K562 (cell line): ENCODE data around the gene SRGAP3. TPM values are rescaled to one million over a fixed set of nuclear protein-coding genes. Genes with fewer than 3 reads are reported as not detected.

Source experiments
- ATAC-seq: fragments of 200-7000 bp; cut with Tn5 transposase; 3 replicates; pipeline ENCODE4 v1.9.1; 2020; ENCODE audit warnings: moderate library complexity
- BruUV-seq: library from RNA; stranded (reverse); fragments of 400-500 nt; replicated peaks from 2 replicates; lab custom pipeline; 2021; lab: Mats Ljungman, UMichigan
- CTCF ChIA-PET: fragments of 300-600 bp; formaldehyde crosslinking; extraction: SDS; loops from one replicate; lab custom pipeline; 2021; ENCODE audit warnings: low intra/inter-chr PET ratio; lab: Yijun Ruan, JAX
- POLR2A ChIA-PET: fragments of 300-600, 350-650 bp; sonication (Branson Sonifier 250); formaldehyde crosslinking; extraction: SDS; loops from one replicate; lab custom pipeline; 2021; ENCODE audit warnings: antibody characterized with exemption, inconsistent platforms; lab: Yijun Ruan, JAX
- DNase-seq, 4 experiments: peaks; one replicate each; pipeline versions ENCODE4 v3.0.0 to v3.0.0-alpha.2; 2011 to 2018; ENCODE audit warnings: low spot score in 3 of 4, mixed read lengths in 3 of 4; ENCODE audit errors: extremely low read depth in 1 of 4
- FAIRE-seq: peaks from 2 replicates; lab custom pipeline; 2011; peaks lifted over from hg19 to GRCh38; lab: Jason Lieb, UNC
- H2AFZ ChIP-seq: 2 replicates; pipeline ENCODE4 v1.6.0; 2011; ENCODE audit warnings: low read depth, low read length, control low read depth, inconsistent platforms
- H3K27ac ChIP-seq: fragments of 200-600 bp; 3 replicates; pipeline ENCODE4 v1.8.0; 2011; ENCODE audit warnings: low read depth, mild to moderate bottlenecking, control low read depth, inconsistent platforms, low read length, moderate library complexity, mixed read lengths; ENCODE audit errors: extremely low read depth
- H3K27me3 ChIP-seq, 2 experiments: fragments of 300-600 bp in 1 of 2; 2 replicates in 1 of 2; 3 replicates in 1 of 2; pipeline versions ENCODE4 v1.6.0 to v1.8.0; 2011; ENCODE audit warnings: inconsistent platforms in 2 of 2, low read length in 2 of 2, mild to moderate bottlenecking in 1 of 2, mixed read lengths in 1 of 2, moderate library complexity in 1 of 2; ENCODE audit not compliant: control insufficient read depth in 2 of 2, insufficient read depth in 2 of 2
- H3K36me3 ChIP-seq: fragments of 300-600 bp; 3 replicates; pipeline ENCODE4 v1.8.0; 2011; ENCODE audit warnings: mild to moderate bottlenecking, low read length, inconsistent platforms; ENCODE audit not compliant: control insufficient read depth, insufficient read depth
- H3K4me1 ChIP-seq, 2 experiments: fragments of 200-600 bp in 1 of 2; replicated peaks in 1 of 2; 2 replicates in 1 of 2; 3 replicates in 1 of 2; pipeline versions ENCODE4 v1.5.1 to v1.8.0; 2011; ENCODE audit warnings: inconsistent platforms in 2 of 2, low read length in 2 of 2, mild to moderate bottlenecking in 1 of 2, mixed read lengths in 1 of 2, moderate library complexity in 1 of 2; ENCODE audit not compliant: control insufficient read depth in 2 of 2, insufficient read depth in 2 of 2
- H3K4me2 ChIP-seq: 2 replicates; pipeline ENCODE4 v1.6.1; 2011; ENCODE audit warnings: low read length, control low read depth, inconsistent platforms, mixed read lengths; ENCODE audit not compliant: insufficient read depth
- H3K4me3 ChIP-seq: fragments of 200-600 bp; sonication (generic), shearing (Covaris generic); 2 replicates; pipeline ENCODE4 v1.5.1; 2016; ENCODE audit warnings: control low read depth, inconsistent platforms
- H3K79me2 ChIP-seq: fragments of 200-600 bp; 3 replicates; pipeline ENCODE4 v1.8.0; 2011; ENCODE audit warnings: low read length, inconsistent platforms; ENCODE audit not compliant: control insufficient read depth, insufficient read depth
- H3K9ac ChIP-seq, 2 experiments: 2 replicates each; pipeline versions ENCODE4 v1.6.0 to v1.6.1; 2011; ENCODE audit warnings: low read depth in 2 of 2, low read length in 2 of 2, control low read depth in 1 of 2, inconsistent platforms in 1 of 2, mild to moderate bottlenecking in 1 of 2, mixed read lengths in 1 of 2; ENCODE audit not compliant: insufficient read depth in 1 of 2
- H3K9me1 ChIP-seq: one replicate; pipeline ENCODE4 v1.6.0; 2011; ENCODE audit warnings: inconsistent platforms, mild to moderate bottlenecking, low read length, moderate library complexity; ENCODE audit not compliant: control insufficient read depth, insufficient read depth
- H3K9me3 ChIP-seq: replicated peaks from 2 replicates; pipeline ENCODE4 v1.5.1; 2011; ENCODE audit warnings: low read depth, low read length, inconsistent platforms; ENCODE audit not compliant: control insufficient read depth, insufficient read depth
- H4K20me1 ChIP-seq: replicated peaks from 2 replicates; pipeline ENCODE4 v1.6.1; 2011; ENCODE audit warnings: low read length, inconsistent platforms, mixed read lengths; ENCODE audit not compliant: control insufficient read depth, insufficient read depth
- HDAC8 ChIP-seq: fragments of 450-650 bp; IDR thresholded peaks from 2 replicates; pipeline ENCODE4 v1.6.1; 2016; ENCODE audit warnings: mild to moderate bottlenecking, missing genetic modification characterization, moderate library complexity, missing compliant biosample characterization
- KLF13 ChIP-seq: fragments of 450-650 bp; IDR thresholded peaks from 2 replicates; pipeline ENCODE4 v1.6.1; 2016; ENCODE audit warnings: missing genetic modification characterization, low read depth, mild to moderate bottlenecking, missing compliant biosample characterization, moderate library complexity, borderline replicate concordance
- MTF1 ChIP-seq: fragments of 250-450 bp; sonication (Bioruptor Pico); IDR thresholded peaks from 2 replicates; pipeline ENCODE4 v1.9.0; 2021; ENCODE audit warnings: moderate library complexity, mild to moderate bottlenecking, inconsistent platforms, borderline replicate concordance
- RFX5 ChIP-seq: IDR thresholded peaks from 2 replicates; pipeline ENCODE4 v1.6.1; 2011; ENCODE audit warnings: low read depth, mild to moderate bottlenecking, improper control_type of control experiment, low read length
- SMARCB1 ChIP-seq: IDR thresholded peaks from 2 replicates; pipeline ENCODE4 v1.6.1; 2011; ENCODE audit warnings: improper control_type of control experiment, low read depth; ENCODE audit not compliant: insufficient read length
- ZNF436 ChIP-seq: fragments of 250-450, 450-650 bp; sonication (Bioruptor Pico); formaldehyde crosslinking; IDR thresholded peaks from 2 replicates; pipeline ENCODE4 v1.7.0; 2020; ENCODE audit warnings: mild to moderate bottlenecking
- ZNF79 ChIP-seq: fragments of 250-450 bp; sonication (Bioruptor Pico); IDR thresholded peaks from 2 replicates; pipeline ENCODE4 v1.4.0; 2020; ENCODE audit warnings: low read depth, mild to moderate bottlenecking, moderate library complexity
- WGBS: fragments of 100-300 bp; shearing (Covaris generic); methylation state at CpG from one replicate; pipeline ENCODE4 v1.1.6; 2016; ENCODE audit warnings: low coverage, mixed read lengths; ENCODE audit not compliant: insufficient coverage; ENCODE audit errors: missing lambda C conversion rate; 5-methylcytosine and 5-hydroxymethylcytosine counted together
- in situ Hi-C: fragments of 300-500 bp; cut with MboI; formaldehyde crosslinking; loops from 4 replicates; pipeline ENCODE4 v1.15.0; 2018; ENCODE audit warnings: inconsistent platforms, mixed read lengths
- intact Hi-C: fragments of 100-400 bp; cut with micrococcal nuclease; formaldehyde crosslinking; loops from 2 replicates; pipeline ENCODE4 v1.14.2; 2022
- polyA plus RNA-seq, 8 experiments: library from polyadenylated mRNA; depleted of rRNA in 4 of 8; stranded (reverse) in 5 of 8; unstranded in 3 of 8; fragments of >200 nt; fragmentation: Nextera tagmentation in 2 of 8; fragmentation: Illumina TruSeq in 1 of 8; extraction: Ambion mirVana in 2 of 8; extraction: Trizol in 1 of 8; gene quantifications; 2 replicates each; pipeline versions ENCODE4 v1.2.1 to v1.2.3, GENCODE V29; 2011 to 2014; ENCODE audit warnings: inconsistent platforms in 1 of 8, missing spikeins in 1 of 8
- total RNA-seq, 7 experiments: library from RNA; depleted of rRNA in 6 of 7; stranded (reverse); fragments of >200 nt in 6 of 7; fragmentation: Illumina TruSeq in 2 of 7; extraction: Trizol in 2 of 7; gene quantifications; 2 replicates each; pipeline versions ENCODE4 v1.2.1 to v1.2.3, GENCODE V29; 2011 to 2021; ENCODE audit warnings: low replicate concordance in 1 of 7
- TF ChIP-seq, protein P1 (sequence below): sonication (generic); formaldehyde crosslinking; IDR thresholded peaks from 2 replicates; pipeline ENCODE4 v1.8.0; 2022; ENCODE audit warnings: mild to moderate bottlenecking, missing genetic modification reagents
- TF ChIP-seq, protein P2 (sequence below), 2 experiments: fragments of 450-650 bp; IDR thresholded peaks; 2 replicates each; pipeline ENCODE4 v1.6.1; 2016; ENCODE audit warnings: mild to moderate bottlenecking in 2 of 2, borderline replicate concordance in 1 of 2, low read depth in 1 of 2, moderate library complexity in 1 of 2
- TF ChIP-seq, protein P3 (sequence below): sonication (generic); formaldehyde crosslinking; IDR thresholded peaks from 2 replicates; pipeline ENCODE4 v1.8.1; 2023; ENCODE audit warnings: mild to moderate bottlenecking, missing genetic modification reagents

The SRGAP3 gene
- total and polyA plus RNA-seq, 9 of the 15 experiments (the other 6 are each of a cell fraction or from before 2014, with no cell fraction given), result 0.11 to 0.85 (median 0.35) TPM; not detected in 2

DNA sequence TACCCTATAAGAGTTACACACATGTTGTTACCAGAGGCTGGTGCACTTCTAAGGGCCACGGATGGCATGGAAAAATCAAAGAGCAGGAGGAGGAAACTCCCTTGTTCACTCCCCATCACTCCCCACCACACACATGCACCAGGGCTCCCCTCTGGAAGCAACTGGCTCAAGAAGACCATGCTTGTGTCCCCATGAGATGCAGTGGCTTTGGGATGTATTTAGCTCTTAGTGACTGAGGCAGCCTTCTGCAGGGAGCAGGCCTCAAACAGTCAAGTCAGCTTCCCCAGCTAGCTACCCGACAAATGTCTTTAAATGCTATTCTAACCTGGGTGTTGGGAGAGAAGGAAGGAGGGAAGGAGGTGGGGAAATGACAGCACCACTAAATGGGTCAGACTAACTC, 253.2 kb downstream of the SRGAP3 start:
- intact Hi-C loops, result no loop called here
- Histone ChIP-seq H3K4me2 (no peak overlapping the region), H3K36me3 (no peaks in the 10 kb centered on the region), H4K20me1 (peaks cover 9% of the 10 kb centered on the region), H3K27me3 (peaks cover 45 to 63% of the 10 kb centered on the region in 2 experiments), H3K4me1 (no peaks in the 10 kb centered on the region), H3K9ac (no peak overlapping the region), H3K4me3 (no peak overlapping the region), H3K27ac (no peak overlapping the region), H3K79me2 (no peaks in the 10 kb centered on the region), H3K9me3 (no peaks in the 10 kb centered on the region), H3K9me1 (peaks cover 6% of the 10 kb centered on the region), H2AFZ (no peak overlapping the region)
- FAIRE-seq (no peak), ATAC-seq (no peak), DNase-seq (no peak)
- 0% methylated on average over 2 of the region's 2 CpGs for WGBS
- in situ Hi-C loops, result no loop called here
- no TSS peak for BruUV-seq
- POLR2A ChIA-PET, result interaction anchor here (0.6 kb wide), 2 partner anchors 63 to 244 kb away, joined by 3 to 5 read pairs; no protein-coding TSS in a partner anchor
- CTCF ChIA-PET, result interaction anchor here (0.6 kb wide), 1 partner anchor 70 kb away, joined by 3 read pairs; no protein-coding TSS in a partner anchor
- no peak for TF ChIP-seq KLF13
- TF ChIP-seq ZNF436 (CRISPR knock-in tag), result no peak
- no peak for TF ChIP-seq RFX5
- TF ChIP-seq, protein P1, sequence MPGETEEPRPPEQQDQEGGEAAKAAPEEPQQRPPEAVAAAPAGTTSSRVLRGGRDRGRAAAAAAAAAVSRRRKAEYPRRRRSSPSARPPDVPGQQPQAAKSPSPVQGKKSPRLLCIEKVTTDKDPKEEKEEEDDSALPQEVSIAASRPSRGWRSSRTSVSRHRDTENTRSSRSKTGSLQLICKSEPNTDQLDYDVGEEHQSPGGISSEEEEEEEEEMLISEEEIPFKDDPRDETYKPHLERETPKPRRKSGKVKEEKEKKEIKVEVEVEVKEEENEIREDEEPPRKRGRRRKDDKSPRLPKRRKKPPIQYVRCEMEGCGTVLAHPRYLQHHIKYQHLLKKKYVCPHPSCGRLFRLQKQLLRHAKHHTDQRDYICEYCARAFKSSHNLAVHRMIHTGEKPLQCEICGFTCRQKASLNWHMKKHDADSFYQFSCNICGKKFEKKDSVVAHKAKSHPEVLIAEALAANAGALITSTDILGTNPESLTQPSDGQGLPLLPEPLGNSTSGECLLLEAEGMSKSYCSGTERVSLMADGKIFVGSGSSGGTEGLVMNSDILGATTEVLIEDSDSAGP (CRISPR knock-in tag), result no peak
- TF ChIP-seq, protein P2, sequence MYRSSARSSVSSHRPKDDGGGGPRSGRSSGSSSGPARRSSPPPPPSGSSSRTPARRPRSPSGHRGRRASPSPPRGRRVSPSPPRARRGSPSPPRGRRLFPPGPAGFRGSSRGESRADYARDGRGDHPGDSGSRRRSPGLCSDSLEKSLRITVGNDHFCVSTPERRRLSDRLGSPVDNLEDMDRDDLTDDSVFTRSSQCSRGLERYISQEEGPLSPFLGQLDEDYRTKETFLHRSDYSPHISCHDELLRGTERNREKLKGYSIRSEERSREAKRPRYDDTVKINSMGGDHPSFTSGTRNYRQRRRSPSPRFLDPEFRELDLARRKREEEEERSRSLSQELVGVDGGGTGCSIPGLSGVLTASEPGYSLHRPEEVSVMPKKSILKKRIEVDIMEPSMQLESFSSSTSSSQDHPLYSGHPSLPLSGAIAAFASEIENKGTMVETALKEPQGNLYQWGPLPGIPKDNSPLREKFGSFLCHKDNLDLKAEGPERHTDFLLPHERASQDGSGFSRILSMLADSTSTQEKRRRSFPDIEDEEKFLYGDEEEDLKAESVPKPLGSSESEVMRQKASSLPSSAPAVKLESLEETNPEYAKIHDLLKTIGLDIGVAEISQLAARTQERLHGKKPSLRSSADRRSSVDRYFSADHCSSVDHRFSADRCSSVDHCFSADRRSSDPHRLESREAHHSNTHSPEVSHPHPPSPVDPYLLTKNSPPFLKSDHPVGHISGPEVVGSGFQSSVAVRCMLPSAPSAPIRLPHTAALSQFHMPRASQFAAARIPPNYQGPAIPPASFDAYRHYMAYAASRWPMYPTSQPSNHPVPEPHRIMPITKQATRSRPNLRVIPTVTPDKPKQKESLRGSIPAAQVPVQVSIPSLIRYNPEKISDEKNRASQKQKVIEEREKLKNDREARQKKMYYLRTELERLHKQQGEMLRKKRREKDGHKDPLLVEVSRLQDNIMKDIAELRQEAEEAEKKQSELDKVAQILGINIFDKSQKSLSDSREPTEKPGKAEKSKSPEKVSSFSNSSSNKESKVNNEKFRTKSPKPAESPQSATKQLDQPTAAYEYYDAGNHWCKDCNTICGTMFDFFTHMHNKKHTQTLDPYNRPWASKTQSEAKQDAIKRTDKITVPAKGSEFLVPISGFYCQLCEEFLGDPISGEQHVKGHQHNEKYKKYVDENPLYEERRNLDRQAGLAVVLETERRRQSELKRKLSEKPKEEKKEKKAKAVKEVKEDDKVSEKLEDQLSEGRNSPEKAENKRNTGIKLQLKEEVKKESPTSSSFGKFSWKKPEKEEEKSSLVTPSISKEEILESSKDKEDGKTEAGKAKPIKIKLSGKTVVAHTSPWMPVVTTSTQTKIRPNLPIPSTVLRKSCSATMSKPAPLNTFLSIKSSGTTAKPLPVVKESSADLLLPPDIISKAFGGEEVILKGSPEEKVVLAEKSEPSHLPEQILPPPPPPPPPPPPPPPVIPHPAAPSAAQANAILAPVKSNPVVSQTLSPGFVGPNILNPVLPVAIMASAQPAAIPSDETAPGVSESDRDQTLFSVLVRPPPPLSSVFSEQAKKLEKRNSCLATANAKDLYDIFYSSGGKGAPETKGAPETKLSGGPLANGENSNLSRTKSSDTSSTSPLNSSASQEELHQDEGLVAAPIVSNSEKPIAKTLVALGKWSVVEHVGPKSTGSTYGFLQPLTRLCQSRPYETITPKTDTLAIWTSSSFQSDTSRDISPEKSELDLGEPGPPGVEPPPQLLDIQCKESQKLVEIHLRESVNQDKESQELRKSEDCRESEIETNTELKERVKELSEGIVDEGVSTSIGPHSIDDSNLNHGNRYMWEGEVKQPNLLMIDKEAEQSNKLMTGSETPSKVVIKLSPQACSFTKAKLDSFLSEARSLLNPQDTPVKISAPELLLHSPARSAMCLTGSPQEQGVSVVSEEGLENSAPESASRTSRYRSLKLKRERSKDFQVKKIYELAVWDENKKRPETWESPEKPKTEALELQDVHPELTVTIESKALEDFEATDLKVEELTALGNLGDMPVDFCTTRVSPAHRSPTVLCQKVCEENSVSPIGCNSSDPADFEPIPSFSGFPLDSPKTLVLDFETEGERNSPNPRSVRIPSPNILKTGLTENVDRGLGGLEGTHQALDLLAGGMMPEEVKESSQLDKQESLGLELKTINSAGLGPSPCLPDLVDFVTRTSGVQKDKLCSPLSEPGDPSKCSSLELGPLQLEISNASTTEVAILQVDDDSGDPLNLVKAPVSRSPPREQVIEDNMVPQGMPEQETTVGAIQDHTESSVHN (IDR thresholded peaks at IDR 0.05; ENCODE audit: borderline replicate concordance in 1 of 2, low read depth in 1 of 2), result no peak
- no peak for TF ChIP-seq ZNF79 (CRISPR knock-in tag)
- TF ChIP-seq, protein P3, sequence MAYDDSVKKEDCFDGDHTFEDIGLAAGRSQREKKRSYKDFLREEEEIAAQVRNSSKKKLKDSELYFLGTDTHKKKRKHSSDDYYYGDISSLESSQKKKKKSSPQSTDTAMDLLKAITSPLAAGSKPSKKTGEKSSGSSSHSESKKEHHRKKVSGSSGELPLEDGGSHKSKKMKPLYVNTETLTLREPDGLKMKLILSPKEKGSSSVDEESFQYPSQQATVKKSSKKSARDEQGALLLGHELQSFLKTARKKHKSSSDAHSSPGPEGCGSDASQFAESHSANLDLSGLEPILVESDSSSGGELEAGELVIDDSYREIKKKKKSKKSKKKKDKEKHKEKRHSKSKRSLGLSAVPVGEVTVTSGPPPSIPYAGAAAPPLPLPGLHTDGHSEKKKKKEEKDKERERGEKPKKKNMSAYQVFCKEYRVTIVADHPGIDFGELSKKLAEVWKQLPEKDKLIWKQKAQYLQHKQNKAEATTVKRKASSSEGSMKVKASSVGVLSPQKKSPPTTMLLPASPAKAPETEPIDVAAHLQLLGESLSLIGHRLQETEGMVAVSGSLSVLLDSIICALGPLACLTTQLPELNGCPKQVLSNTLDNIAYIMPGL (CRISPR knock-in tag), result no peak
- no peak for TF ChIP-seq HDAC8 (tag)
- TF ChIP-seq MTF1, result no peak
- TF ChIP-seq SMARCB1, result no peak
